Anterior cingulate cortex (tissue), 58 donors: Measurements from ENCODE around the gene GPT2.

Source experiments
- DNase-seq, 58 donors: peaks; one replicate each; lab custom pipeline; 2025; lab: John Stamatoyannopoulos, UW

Gene GPT2

GRCh38 chr16:46895399-46896313 is 11.5 kb downstream of the GPT2 start:
- DNase-seq: no peak

- DNase-seq: no peak
These were observed 12.3 kb downstream of the GPT2 start for GRCh38 chr16:46896314-46896968.

GRCh38 chr16:46897471-46897870 is 13.3 kb downstream of the GPT2 start:
- DNase-seq: no peak

- DNase-seq: no peak
These were observed 13.8 kb downstream of the GPT2 start for GRCh38 chr16:46898006-46898405.

- no peak for DNase-seq
These were observed 15.4 kb downstream of the GPT2 start for GRCh38 chr16:46899443-46900143.

GRCh38 chr16:46900455-46901235 is 16.5 kb downstream of the GPT2 start:
- DNase-seq: peak in 2 of 58 donors; percentile 19 to 30

- no peak for DNase-seq
These were observed 17.5 kb downstream of the GPT2 start for GRCh38 chr16:46901709-46902108.

- no peak for DNase-seq
These were observed 19.2 kb downstream of the GPT2 start for GRCh38 chr16:46903255-46903905.

- DNase-seq: no peak
These were observed 20.3 kb downstream of the GPT2 start for GRCh38 chr16:46904471-46904870.

- DNase-seq: no peak
These were observed 22.3 kb downstream of the GPT2 start for GRCh38 chr16:46906360-46907060.

- DNase-seq: peak in 2 of 58 donors; percentile 14 to 39
These were observed 23.1 kb downstream of the GPT2 start for GRCh38 chr16:46907061-46907774.

- DNase-seq: peak in 44 of 58 donors; percentile 8 to 74 (median 40)
These were observed 24.6 kb downstream of the GPT2 start for GRCh38 chr16:46908540-46909372.

GRCh38 chr16:46911038-46911437 is 26.9 kb downstream of the GPT2 start:
- DNase-seq: peak in 34 of 58 donors; percentile 14 to 87 (median 46)

GRCh38 chr16:46911650-46912049 is 27.5 kb downstream of the GPT2 start:
- no peak for DNase-seq

GRCh38 chr16:46914556-46915201 is 30.5 kb downstream of the GPT2 start:
- no peak for DNase-seq

GRCh38 chr16:46915483-46916025 is 31.4 kb downstream of the GPT2 start:
- no peak for DNase-seq

- DNase-seq: no peak
These were observed 32.8 kb downstream of the GPT2 start for GRCh38 chr16:46916980-46917379.
